Fibroblast of lung (primary cell): ENCODE data around the gene THRA.

Experiments used
- CTCF ChIP-seq, 2 donors: IDR thresholded peaks in 1 of 2; conservative IDR thresholded peaks in 1 of 2; 1 replicate in 1 of 2; 2 replicates in 1 of 2; pipeline ENCODE4 v1.5.1; 2011 to 2012; ENCODE audit warnings: low read length in 2 of 2, control low read depth in 1 of 2, inconsistent platforms in 1 of 2, low read depth in 1 of 2, mild to moderate bottlenecking in 1 of 2
- EZH2 ChIP-seq: IDR thresholded peaks from 2 replicates; pipeline ENCODE4 v1.5.1; 2012; ENCODE audit warnings: low read length, control low read depth, mild to moderate bottlenecking; ENCODE audit errors: missing control alignments

GRCh38 chr17:40124279-40125141 is 61.7 kb downstream of the THRA start:
- TF ChIP-seq CTCF (conservative IDR thresholded peaks at IDR 0.05 in 1 of 2, IDR thresholded peaks at IDR 0.05 in 1 of 2; ENCODE audit: low read depth in 1 of 2, low read length in 2 of 2) (no peak), EZH2 (no peak)
